Activated T-cell treated with anti-CD3 and anti-CD28 coated beads, Interleukin-2, amount 50 U/mL, for 24 hours (primary cell): Measurements from ENCODE around the gene SNAI3.
A peak's percentile ranks its signal among the peaks of the same experiment; 100 is the strongest.

Experiments used
- DNase-seq: peaks from one replicate; pipeline ENCODE4 v3.0.0-alpha.2; 2020
- H3K27ac Mint-ChIP-seq: 2 replicates; pipeline ENCODE4 v1.8.0; 2020; ENCODE audit warnings: mild to moderate bottlenecking, mixed read lengths
- H3K27me3 Mint-ChIP-seq: 2 replicates; pipeline ENCODE4 v1.8.0; 2020; ENCODE audit warnings: mixed read lengths
- H3K36me3 Mint-ChIP-seq: 2 replicates; pipeline ENCODE4 v1.8.0; 2020; ENCODE audit warnings: low read depth, mixed read lengths
- H3K4me1 Mint-ChIP-seq: 2 replicates; pipeline ENCODE4 v1.8.0; 2020; ENCODE audit warnings: low read depth, mixed read lengths
- H3K4me3 Mint-ChIP-seq: 2 replicates; pipeline ENCODE4 v1.8.0; 2020; ENCODE audit warnings: mild to moderate bottlenecking, moderate library complexity, mixed read lengths
- H3K9me3 Mint-ChIP-seq: 2 replicates; pipeline ENCODE4 v1.8.0; 2020; ENCODE audit warnings: mixed read lengths

SNAI3 gene

DNA sequence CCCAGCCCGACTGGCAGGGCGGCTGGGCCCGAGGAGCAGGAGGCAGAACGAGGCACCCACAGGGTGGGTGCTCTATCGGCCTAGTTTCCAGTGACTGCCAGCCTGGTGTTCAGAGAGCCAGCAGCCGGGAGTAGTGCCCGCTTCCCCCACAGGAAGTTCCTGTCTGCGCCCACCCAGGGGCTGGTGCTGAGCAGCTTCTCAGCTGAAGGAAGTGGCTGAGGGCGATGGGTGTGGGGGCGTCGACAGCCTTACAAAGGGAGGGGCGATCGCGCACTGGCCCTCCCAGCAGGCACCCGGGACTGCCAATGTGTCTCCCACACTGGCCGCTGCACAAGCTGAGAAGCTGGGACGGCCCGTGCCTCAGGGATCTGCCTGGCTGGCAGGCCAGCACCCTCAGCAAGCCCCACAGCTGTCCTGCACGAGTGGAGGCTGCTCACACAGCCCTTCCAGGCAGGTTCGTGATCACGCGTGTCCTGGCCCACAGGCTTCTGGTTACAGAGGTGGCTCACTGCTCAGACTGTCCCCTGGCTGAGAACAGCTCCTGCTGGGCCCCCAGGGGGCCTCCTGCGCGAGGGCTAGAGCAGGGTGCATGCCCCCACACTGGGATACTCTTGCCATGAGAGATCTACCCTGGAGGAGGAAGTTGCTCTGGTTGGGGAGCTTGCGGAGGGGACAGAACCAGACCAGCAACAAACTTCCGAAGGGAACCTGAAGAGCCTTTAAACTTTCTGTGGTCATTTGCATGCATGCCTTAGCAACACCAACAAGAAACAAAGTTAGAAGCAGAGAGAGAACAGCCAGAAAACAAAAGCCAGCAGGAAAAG, 17.4 kb upstream of the SNAI3 start:
- H3K4me3 Mint-ChIP-seq: peak overlapping the region; percentile 94
- no peaks in the 10 kb centered on the region for H3K27me3 Mint-ChIP-seq
- no peaks in the 10 kb centered on the region for H3K9me3 Mint-ChIP-seq
- H3K4me1 Mint-ChIP-seq: peaks cover 81% of the 10 kb centered on the region
- H3K36me3 Mint-ChIP-seq: peaks cover 59% of the 10 kb centered on the region
- peak; percentile 80 for DNase-seq
- peak overlapping the region; percentile 97 for H3K27ac Mint-ChIP-seq

GRCh38 chr16:88702371-88703210, 16.3 kb upstream of the SNAI3 start:
- H3K27me3 Mint-ChIP-seq: no peaks in the 10 kb centered on the region
- H3K9me3 Mint-ChIP-seq: no peaks in the 10 kb centered on the region
- peaks cover 78% of the 10 kb centered on the region for H3K4me1 Mint-ChIP-seq
- peak overlapping the region; percentile 94 for H3K4me3 Mint-ChIP-seq
- H3K27ac Mint-ChIP-seq: peak overlapping the region; percentile 97
- peak; percentile 55 for DNase-seq
- H3K36me3 Mint-ChIP-seq: peaks cover 62% of the 10 kb centered on the region

- peak; percentile 62 for DNase-seq
- peak overlapping the region; percentile 97 for H3K27ac Mint-ChIP-seq
- H3K27me3 Mint-ChIP-seq: no peaks in the 10 kb centered on the region
- H3K4me1 Mint-ChIP-seq: peaks cover 73% of the 10 kb centered on the region
- peak overlapping the region; percentile 94 for H3K4me3 Mint-ChIP-seq
- H3K9me3 Mint-ChIP-seq: no peaks in the 10 kb centered on the region
- H3K36me3 Mint-ChIP-seq: peaks cover 58% of the 10 kb centered on the region
Observed at GRCh38 chr16:88701581-88702370, 15.5 kb upstream of the SNAI3 start.

GRCh38 chr16:88700636-88701482, 14.6 kb upstream of the SNAI3 start:
- peak; percentile 96 for DNase-seq
- Mint-ChIP-seq H3K4me1 (peaks cover 73% of the 10 kb centered on the region), H3K9me3 (no peaks in the 10 kb centered on the region), H3K36me3 (peaks cover 65% of the 10 kb centered on the region), H3K27ac (peak overlapping the region; percentile 97), H3K27me3 (no peaks in the 10 kb centered on the region), H3K4me3 (peak overlapping the region; percentile 94)

GRCh38 chr16:88700322-88700635, 14.0 kb upstream of the SNAI3 start:
- Mint-ChIP-seq H3K4me1 (peaks cover 71% of the 10 kb centered on the region), H3K36me3 (peaks cover 63% of the 10 kb centered on the region)
- DNase-seq: no peak

DNA sequence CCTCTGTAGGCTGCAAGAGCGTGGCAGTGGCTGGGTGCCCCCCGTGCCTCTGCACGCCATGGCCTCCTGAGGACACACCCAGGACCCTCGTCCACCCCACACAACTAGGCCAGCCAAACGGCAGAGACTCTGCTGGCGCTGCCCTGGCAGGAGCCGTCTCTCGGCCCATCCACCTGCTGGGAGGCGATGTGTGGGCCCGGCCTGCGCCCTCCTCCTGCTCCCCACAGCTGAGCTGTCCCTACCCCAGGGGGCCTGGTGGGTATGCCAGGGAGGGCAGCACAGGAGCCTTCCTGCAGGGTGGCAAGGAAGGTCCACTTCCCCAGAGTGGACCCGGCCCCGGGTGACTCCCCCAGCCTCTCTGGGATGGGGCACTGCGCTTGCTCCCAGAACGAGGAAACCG, 12.9 kb upstream of the SNAI3 start:
- Mint-ChIP-seq H3K27ac (peak overlapping the region; percentile 97), H3K36me3 (peaks cover 62% of the 10 kb centered on the region), H3K4me3 (peak overlapping the region; percentile 94), H3K9me3 (no peaks in the 10 kb centered on the region), H3K4me1 (peaks cover 65% of the 10 kb centered on the region), H3K27me3 (no peaks in the 10 kb centered on the region)
- no peak for DNase-seq

More at GRCh38 chr16:88700322-88700635, 14.0 kb upstream of the SNAI3 start:
- Mint-ChIP-seq H3K9me3 (no peaks in the 10 kb centered on the region), H3K4me3 (peak overlapping the region; percentile 94), H3K27ac (peak overlapping the region; percentile 97), H3K27me3 (no peaks in the 10 kb centered on the region)

DNA sequence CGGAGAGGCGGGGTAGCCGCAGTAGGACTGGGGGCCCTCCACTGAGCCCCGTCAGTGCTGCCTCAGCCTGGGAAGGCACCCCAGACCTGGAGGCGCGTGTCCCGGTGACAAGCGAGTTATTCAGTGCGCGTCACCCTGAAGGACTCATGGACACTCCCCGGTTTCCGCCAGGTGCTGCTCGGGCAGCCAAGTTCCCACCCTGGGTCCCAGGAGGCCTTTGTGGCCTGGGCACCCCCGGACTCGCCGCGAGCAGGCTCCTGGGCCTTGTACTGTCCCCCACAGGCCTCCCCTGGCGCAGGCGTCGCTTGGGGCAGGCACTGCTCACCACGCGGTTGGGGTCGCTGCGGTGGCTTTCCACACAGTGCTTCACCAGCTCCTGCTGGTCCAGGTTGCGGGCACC, 12.3 kb upstream of the SNAI3 start:
- peaks cover 58% of the 10 kb centered on the region for H3K36me3 Mint-ChIP-seq
- H3K27ac Mint-ChIP-seq: peak overlapping the region; percentile 69
- H3K4me1 Mint-ChIP-seq: peaks cover 61% of the 10 kb centered on the region
- H3K27me3 Mint-ChIP-seq: no peaks in the 10 kb centered on the region
- no peak for DNase-seq
- H3K9me3 Mint-ChIP-seq: no peaks in the 10 kb centered on the region
- no peak overlapping the region for H3K4me3 Mint-ChIP-seq

DNA sequence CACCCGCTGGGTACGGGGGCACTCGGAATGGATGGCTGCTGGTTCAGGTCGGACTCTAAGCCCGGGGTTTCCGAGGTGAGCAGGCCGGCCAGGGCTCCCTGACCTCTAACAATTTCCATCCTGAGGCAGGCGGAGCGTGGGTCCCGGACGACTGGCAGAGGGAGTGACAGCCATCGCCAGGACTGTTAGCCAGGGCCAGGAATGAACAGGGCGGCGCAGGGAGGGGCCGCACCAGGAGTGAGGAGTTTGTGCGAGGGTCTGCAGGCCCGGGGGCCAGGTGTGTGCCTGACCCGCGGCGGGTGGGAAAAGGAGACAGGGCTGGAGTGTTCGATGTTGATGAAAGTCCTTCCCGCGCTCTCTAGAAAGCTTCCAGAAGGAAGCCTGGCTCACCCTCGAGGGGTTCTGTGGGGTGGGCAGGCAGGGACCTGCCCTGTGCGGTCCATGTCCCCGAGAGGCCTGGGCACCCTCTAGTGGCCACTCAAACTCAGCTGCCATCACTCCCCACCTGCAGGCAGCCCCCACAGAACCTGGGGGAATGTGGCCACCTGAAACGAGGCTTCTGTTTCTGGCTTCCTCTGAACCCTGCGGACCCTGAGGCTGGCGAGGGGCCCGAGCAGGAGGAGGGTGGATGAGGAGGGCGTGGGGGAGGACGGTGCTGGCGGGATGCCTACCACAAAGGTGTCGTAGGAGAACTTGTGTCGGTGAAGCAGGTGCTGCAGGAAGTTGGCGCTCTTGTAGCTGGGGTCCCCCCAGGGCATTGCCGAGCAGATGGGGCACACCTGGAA, 11.7 kb upstream of the SNAI3 start:
- Mint-ChIP-seq H3K4me3 (no peak overlapping the region), H3K36me3 (peaks cover 54% of the 10 kb centered on the region), H3K27me3 (no peaks in the 10 kb centered on the region), H3K9me3 (no peaks in the 10 kb centered on the region), H3K27ac (peak overlapping the region; percentile 69), H3K4me1 (peaks cover 59% of the 10 kb centered on the region)
- DNase-seq: no peak

- peaks cover 59% of the 10 kb centered on the region for H3K4me1 Mint-ChIP-seq
- H3K4me3 Mint-ChIP-seq: no peak overlapping the region
- H3K27ac Mint-ChIP-seq: peak overlapping the region; percentile 69
Observed at GRCh38 chr16:88697116-88697830, 11.0 kb upstream of the SNAI3 start.

DNA sequence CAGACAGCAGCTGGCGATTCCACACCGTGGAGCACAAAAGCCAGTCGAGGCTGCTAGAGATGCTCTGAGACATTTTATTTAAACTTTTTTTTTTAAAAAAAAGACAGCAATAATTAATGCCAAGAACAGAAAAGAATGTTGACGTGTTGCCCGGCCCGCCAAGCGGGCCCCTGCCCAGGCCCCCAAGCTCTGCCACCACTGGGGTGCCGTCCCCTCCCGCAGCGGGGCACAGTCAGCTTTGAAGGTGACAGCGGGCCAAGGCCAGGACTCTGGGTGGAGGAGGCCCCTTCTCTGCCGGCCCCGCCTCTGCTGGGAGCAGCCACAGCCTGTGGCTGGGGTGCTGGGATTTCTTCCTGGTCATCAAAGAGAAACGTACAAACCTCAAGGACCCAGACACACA, 10.1 kb upstream of the SNAI3 start:
- peaks cover 59% of the 10 kb centered on the region for H3K4me1 Mint-ChIP-seq
- no peaks in the 10 kb centered on the region for H3K27me3 Mint-ChIP-seq
- H3K27ac Mint-ChIP-seq: no peak overlapping the region
- peaks cover 40% of the 10 kb centered on the region for H3K36me3 Mint-ChIP-seq
- no peak for DNase-seq
- no peaks in the 10 kb centered on the region for H3K9me3 Mint-ChIP-seq
- no peak overlapping the region for H3K4me3 Mint-ChIP-seq

More at GRCh38 chr16:88697116-88697830, 11.0 kb upstream of the SNAI3 start:
- no peak for DNase-seq
- no peaks in the 10 kb centered on the region for H3K9me3 Mint-ChIP-seq
- peaks cover 46% of the 10 kb centered on the region for H3K36me3 Mint-ChIP-seq
- no peaks in the 10 kb centered on the region for H3K27me3 Mint-ChIP-seq

- H3K27ac Mint-ChIP-seq: peak overlapping the region; percentile 40
- peaks cover 37% of the 10 kb centered on the region for H3K36me3 Mint-ChIP-seq
- DNase-seq: no peak
- peaks cover 59% of the 10 kb centered on the region for H3K4me1 Mint-ChIP-seq
- no peak overlapping the region for H3K4me3 Mint-ChIP-seq
- H3K9me3 Mint-ChIP-seq: no peaks in the 10 kb centered on the region
- H3K27me3 Mint-ChIP-seq: no peaks in the 10 kb centered on the region
Observed at GRCh38 chr16:88695753-88696152, 9.4 kb upstream of the SNAI3 start.

DNA sequence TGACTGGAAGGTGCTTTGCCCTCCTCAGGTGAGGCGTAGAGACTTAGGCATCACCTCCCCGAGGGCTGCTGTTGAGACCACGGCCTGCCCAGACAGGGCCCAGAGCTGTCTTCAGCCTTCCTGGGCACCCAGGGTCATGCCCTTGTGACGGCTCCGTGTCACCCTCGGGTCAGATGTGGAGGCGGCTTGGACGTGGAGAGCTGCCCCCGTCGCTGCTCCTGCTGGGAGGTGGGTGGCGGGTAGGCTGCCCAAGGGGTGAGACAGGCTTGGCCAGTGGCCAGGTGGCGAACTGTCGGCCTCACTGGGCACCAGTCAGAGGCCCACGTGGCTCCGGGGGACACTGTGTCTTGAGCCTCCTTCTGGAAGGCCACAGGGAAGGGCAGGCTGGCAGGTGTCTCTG, 8.9 kb upstream of the SNAI3 start:
- Mint-ChIP-seq H3K27ac (peak overlapping the region; percentile 40), H3K4me1 (peaks cover 59% of the 10 kb centered on the region), H3K9me3 (no peaks in the 10 kb centered on the region), H3K36me3 (peaks cover 32% of the 10 kb centered on the region), H3K4me3 (no peak overlapping the region), H3K27me3 (no peaks in the 10 kb centered on the region)
- DNase-seq: no peak
